Activated CD4-positive, alpha-beta T cell treated with anti-CD3 and anti-CD28 coated beads, Interleukin-2, amount 10 ng/mL, durations not matched to agents 7 days and 5 days (primary cell): ENCODE data around the gene IQCE. TPM values are rescaled to one million over a fixed set of nuclear protein-coding genes. Genes with fewer than 3 reads are reported as not detected.

ENCODE experiments used
- CTCF ChIA-PET: fragments of 350-600 bp; sonication (Branson Sonifier 250); formaldehyde crosslinking; loops from one replicate; lab custom pipeline; 2021; ENCODE audit warnings: antibody characterized with exemption; lab: Charles Lee
- POLR2A ChIA-PET: fragments of 350-600 bp; sonication (Branson Sonifier 250); formaldehyde crosslinking; loops from one replicate; lab custom pipeline; 2021; ENCODE audit warnings: antibody characterized with exemption; lab: Charles Lee
- DNase-seq: peaks from one replicate; pipeline ENCODE4 v3.0.0-alpha.2; 2020
- H3K27ac Mint-ChIP-seq: one replicate; pipeline ENCODE4 v1.8.0; 2021; ENCODE audit warnings: mild to moderate bottlenecking, moderate library complexity, mixed read lengths
- H3K27me3 Mint-ChIP-seq: one replicate; pipeline ENCODE4 v1.8.0; 2021; ENCODE audit warnings: mixed read lengths
- H3K36me3 Mint-ChIP-seq: one replicate; pipeline ENCODE4 v1.8.0; 2021; ENCODE audit warnings: low read depth, mixed read lengths
- H3K4me1 Mint-ChIP-seq: one replicate; pipeline ENCODE4 v1.8.0; 2021; ENCODE audit warnings: mixed read lengths
- H3K4me3 Mint-ChIP-seq: one replicate; pipeline ENCODE4 v1.8.0; 2021; ENCODE audit warnings: mild to moderate bottlenecking, moderate library complexity, mixed read lengths
- H3K9me3 Mint-ChIP-seq: one replicate; pipeline ENCODE4 v1.8.0; 2021; ENCODE audit warnings: mixed read lengths
- total RNA-seq, 2 experiments: library from RNA; stranded (reverse); gene quantifications; one replicate each; pipeline ENCODE4 v1.2.3, GENCODE V29; 2021

Gene IQCE
- total RNA-seq, 2 experiments from 2014 or later, result 13.8 to 15.5 TPM

- no peak for DNase-seq
- no peak overlapping the region for H3K27ac Mint-ChIP-seq
- H3K9me3 Mint-ChIP-seq, result no peaks in the 10 kb centered on the region
- H3K4me3 Mint-ChIP-seq, result no peak overlapping the region
- H3K4me1 Mint-ChIP-seq, result peaks cover 38% of the 10 kb centered on the region
- POLR2A ChIA-PET, result no interaction called here
- CTCF ChIA-PET, result interaction anchor here (0.6 to 1.4 kb wide), 2 partner anchors 204 to 876 kb away, joined by 3 to 5 read pairs; no protein-coding TSS in a partner anchor
- H3K27me3 Mint-ChIP-seq, result no peaks in the 10 kb centered on the region
- peaks cover 3% of the 10 kb centered on the region for H3K36me3 Mint-ChIP-seq
Measured at GRCh38 chr7:2515424-2516193, 43.2 kb upstream of the IQCE start.

DNA sequence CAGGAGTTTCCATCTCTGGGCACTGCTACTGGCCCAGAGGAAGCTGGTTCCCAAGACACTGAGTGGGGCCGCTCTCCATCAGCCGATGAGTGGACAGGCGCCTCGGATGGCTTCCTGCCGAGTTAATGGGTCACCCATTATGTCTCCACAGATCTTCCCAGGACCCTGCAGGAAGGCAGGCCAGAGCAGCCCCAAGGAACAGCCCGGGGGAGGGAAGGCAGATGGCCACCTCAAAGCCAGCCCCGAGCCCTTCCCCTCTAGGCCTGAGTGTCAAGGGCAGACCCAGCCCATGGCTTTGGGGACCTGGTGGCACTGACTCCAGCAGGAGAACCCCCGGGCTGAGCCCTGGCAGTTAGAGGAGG, 42.6 kb upstream of the IQCE start:
- H3K36me3 Mint-ChIP-seq, result peaks cover 6% of the 10 kb centered on the region
- no peak overlapping the region for H3K4me3 Mint-ChIP-seq
- ChIA-PET POLR2A (no interaction called here), CTCF (interaction anchor here (1.4 kb wide), 1 partner anchor 203 kb away, joined by 3 read pairs; no protein-coding TSS in a partner anchor)
- no peak overlapping the region for H3K27ac Mint-ChIP-seq
- H3K9me3 Mint-ChIP-seq, result no peaks in the 10 kb centered on the region
- DNase-seq, result no peak
- peaks cover 33% of the 10 kb centered on the region for H3K4me1 Mint-ChIP-seq
- H3K27me3 Mint-ChIP-seq, result no peaks in the 10 kb centered on the region

GRCh38 chr7:2517026-2517425, 41.8 kb upstream of the IQCE start:
- no peak for DNase-seq
- H3K9me3 Mint-ChIP-seq, result no peaks in the 10 kb centered on the region
- H3K36me3 Mint-ChIP-seq, result peaks cover 13% of the 10 kb centered on the region
- peaks cover 25% of the 10 kb centered on the region for H3K4me1 Mint-ChIP-seq
- H3K27me3 Mint-ChIP-seq, result no peaks in the 10 kb centered on the region
- CTCF ChIA-PET, result interaction anchor here (0.6 to 1.5 kb wide), 3 partner anchors 9 to 43 kb away, joined by 3 read pairs; no protein-coding TSS in a partner anchor
- no peak overlapping the region for H3K27ac Mint-ChIP-seq
- POLR2A ChIA-PET, result no interaction called here
- no peak overlapping the region for H3K4me3 Mint-ChIP-seq

DNA sequence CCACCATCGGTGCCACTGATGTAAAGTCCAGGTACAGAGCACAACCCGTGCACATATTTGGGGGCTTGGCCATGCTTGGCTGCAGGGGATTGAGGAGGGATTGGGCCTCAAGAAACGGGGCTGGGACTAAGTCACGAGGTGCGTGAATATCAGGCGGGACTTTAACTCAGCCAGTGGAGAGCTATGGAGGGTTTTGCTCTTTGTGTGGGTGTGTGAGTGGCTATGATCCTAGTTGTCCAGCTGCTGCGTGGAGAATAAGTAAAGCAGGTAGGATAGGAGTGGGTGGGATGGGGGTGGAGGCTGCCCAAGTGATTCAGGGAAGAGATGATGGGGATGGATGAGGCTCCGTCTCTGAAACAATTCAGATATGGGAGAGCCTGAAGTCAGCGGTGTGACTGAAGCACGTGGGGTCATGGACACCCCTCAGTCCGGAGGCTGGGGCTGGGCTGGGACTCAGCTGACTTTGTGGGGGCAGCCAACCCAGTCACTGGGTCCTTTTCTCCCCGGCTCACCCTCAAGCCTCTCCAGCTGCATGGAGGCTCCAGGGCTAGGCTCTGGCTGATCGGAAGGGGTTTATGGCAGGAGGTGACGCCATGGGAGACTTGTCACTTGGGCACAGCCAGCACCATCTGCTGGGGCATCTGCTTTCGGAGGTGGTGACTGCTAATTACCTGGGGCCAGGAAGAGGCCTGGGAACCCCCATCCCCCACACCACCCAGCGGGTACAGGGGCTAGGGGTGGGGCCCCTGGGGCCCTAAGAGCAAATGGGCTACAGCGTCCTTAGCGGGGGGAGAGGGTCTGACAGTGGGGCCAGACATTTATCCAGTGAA, 40.9 kb upstream of the IQCE start:
- no peak for DNase-seq
- ChIA-PET POLR2A (no interaction called here), CTCF (interaction anchor here (0.6 to 1.5 kb wide), 3 partner anchors 8 to 42 kb away, joined by 3 read pairs; no protein-coding TSS in a partner anchor)
- peaks cover 21% of the 10 kb centered on the region for H3K4me1 Mint-ChIP-seq
- H3K36me3 Mint-ChIP-seq, result peaks cover 21% of the 10 kb centered on the region
- no peaks in the 10 kb centered on the region for H3K27me3 Mint-ChIP-seq
- H3K9me3 Mint-ChIP-seq, result no peaks in the 10 kb centered on the region
- peak overlapping the region; percentile 71 for H3K27ac Mint-ChIP-seq
- peak overlapping the region; percentile 35 for H3K4me3 Mint-ChIP-seq

DNA sequence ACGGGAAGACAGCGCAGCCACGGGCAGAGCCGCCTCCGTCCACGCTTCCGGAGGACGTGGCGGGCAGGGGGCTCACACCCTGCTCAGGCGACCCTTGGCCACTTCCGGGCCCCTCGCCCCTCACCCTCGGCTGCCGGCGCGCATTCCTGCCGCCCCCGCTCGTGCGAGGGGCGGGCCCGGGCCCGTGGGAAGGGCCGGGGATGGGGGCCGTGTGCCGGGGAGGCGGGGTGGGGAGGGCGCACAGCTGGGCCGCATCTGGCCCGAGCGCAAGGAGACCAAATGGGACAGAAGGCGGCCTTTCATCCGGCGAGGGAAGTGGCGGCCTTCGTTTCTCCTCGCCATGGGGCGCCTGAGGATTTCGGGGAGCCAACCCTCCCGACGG, 40.1 kb upstream of the IQCE start:
- POLR2A ChIA-PET, result no interaction called here
- Mint-ChIP-seq H3K27ac (peak overlapping the region; percentile 78), H3K4me3 (peak overlapping the region; percentile 66), H3K27me3 (no peaks in the 10 kb centered on the region), H3K36me3 (peaks cover 25% of the 10 kb centered on the region), H3K4me1 (peaks cover 20% of the 10 kb centered on the region), H3K9me3 (no peaks in the 10 kb centered on the region)
- CTCF ChIA-PET, result no interaction called here
- no peak for DNase-seq

GRCh38 chr7:2519119-2519930, 39.5 kb upstream of the IQCE start, which contains the start of gene LFNG:
Gene LFNG, plus strand, starts transcription at chr7:2519774. Its CDS starts 88 bp downstream, at chr7:2519862.
- H3K4me3 Mint-ChIP-seq, result peak within 1 kb of the TSS; percentile 97
- ChIA-PET POLR2A (no interaction called here), CTCF (no interaction called here)
- peaks cover 20% of the 10 kb centered on the region for H3K4me1 Mint-ChIP-seq
- peak; percentile 84 for DNase-seq
- H3K9me3 Mint-ChIP-seq, result no peaks in the 10 kb centered on the region
- peak within 1 kb of the TSS; percentile 86 for H3K27ac Mint-ChIP-seq
- peaks cover 25% of the 10 kb centered on the region for H3K36me3 Mint-ChIP-seq
- no peaks in the 10 kb centered on the region for H3K27me3 Mint-ChIP-seq

- H3K36me3 Mint-ChIP-seq, result peaks cover 25% of the 10 kb centered on the region
- ChIA-PET POLR2A (interaction anchor here (0.6 kb wide), 1 partner anchor 9 kb away, joined by 3 read pairs; no protein-coding TSS in a partner anchor), CTCF (interaction anchor here (1.4 kb wide), 1 partner anchor 11 kb away, joined by 6 read pairs; no protein-coding TSS in a partner anchor)
- peaks cover 20% of the 10 kb centered on the region for H3K4me1 Mint-ChIP-seq
- H3K27ac Mint-ChIP-seq, result peak overlapping the region; percentile 86
- H3K27me3 Mint-ChIP-seq, result no peaks in the 10 kb centered on the region
- H3K4me3 Mint-ChIP-seq, result peak overlapping the region; percentile 97
- no peaks in the 10 kb centered on the region for H3K9me3 Mint-ChIP-seq
- DNase-seq, result peak; percentile 29
Measured at GRCh38 chr7:2520131-2520760, 38.5 kb upstream of the IQCE start.

DNA sequence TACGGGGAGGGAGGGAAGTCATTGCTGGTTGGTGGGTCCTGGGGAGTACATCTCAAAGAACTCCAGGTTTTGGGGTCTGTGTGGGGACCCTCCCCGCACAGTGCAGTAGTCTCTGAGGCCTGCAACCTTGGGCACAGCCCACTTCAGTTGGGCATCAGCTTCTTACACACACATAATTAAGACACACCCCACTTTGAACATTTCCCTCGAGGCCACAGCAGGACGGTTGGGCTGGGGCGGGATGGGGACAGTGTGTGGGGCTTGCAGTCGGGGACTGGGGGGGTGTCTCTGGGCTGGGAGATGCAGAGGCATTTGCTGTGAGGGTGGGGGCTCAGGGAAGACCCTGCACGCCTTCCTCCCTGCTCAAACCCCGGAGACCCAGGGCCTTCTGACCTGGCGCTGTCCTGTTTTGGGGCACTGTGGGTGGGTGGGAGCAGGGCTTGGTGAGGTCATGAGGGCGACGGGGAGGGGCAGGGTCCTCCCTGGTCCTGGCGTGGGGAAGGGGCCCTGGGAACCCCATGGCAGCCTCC, 38.0 kb upstream of the IQCE start:
- H3K4me1 Mint-ChIP-seq, result peaks cover 24% of the 10 kb centered on the region
- no peaks in the 10 kb centered on the region for H3K27me3 Mint-ChIP-seq
- H3K4me3 Mint-ChIP-seq, result peak overlapping the region; percentile 97
- peak overlapping the region; percentile 22 for H3K27ac Mint-ChIP-seq
- H3K36me3 Mint-ChIP-seq, result peaks cover 28% of the 10 kb centered on the region
- no peaks in the 10 kb centered on the region for H3K9me3 Mint-ChIP-seq
- ChIA-PET POLR2A (no interaction called here), CTCF (interaction anchor here (1.4 kb wide), 1 partner anchor 12 kb away, joined by 6 read pairs; no protein-coding TSS in a partner anchor)
- DNase-seq, result peak; percentile 31

GRCh38 chr7:2521341-2521745, 37.4 kb upstream of the IQCE start:
- Mint-ChIP-seq H3K27ac (peak overlapping the region; percentile 87), H3K27me3 (no peaks in the 10 kb centered on the region), H3K4me3 (peak overlapping the region; percentile 97), H3K9me3 (no peaks in the 10 kb centered on the region), H3K36me3 (peaks cover 31% of the 10 kb centered on the region), H3K4me1 (peaks cover 28% of the 10 kb centered on the region)
- CTCF ChIA-PET, result interaction anchor here (1.4 kb wide), 1 partner anchor 12 kb away, joined by 6 read pairs; no protein-coding TSS in a partner anchor
- DNase-seq, result peak; percentile 29
- POLR2A ChIA-PET, result no interaction called here

- peak; percentile 73 for DNase-seq
- Mint-ChIP-seq H3K27me3 (no peaks in the 10 kb centered on the region), H3K4me1 (peaks cover 34% of the 10 kb centered on the region), H3K4me3 (peak overlapping the region; percentile 97), H3K27ac (peak overlapping the region; percentile 87), H3K9me3 (no peaks in the 10 kb centered on the region), H3K36me3 (peaks cover 36% of the 10 kb centered on the region)
- POLR2A ChIA-PET, result no interaction called here
- CTCF ChIA-PET, result no interaction called here
Measured at GRCh38 chr7:2521952-2522591, 36.7 kb upstream of the IQCE start.

DNA sequence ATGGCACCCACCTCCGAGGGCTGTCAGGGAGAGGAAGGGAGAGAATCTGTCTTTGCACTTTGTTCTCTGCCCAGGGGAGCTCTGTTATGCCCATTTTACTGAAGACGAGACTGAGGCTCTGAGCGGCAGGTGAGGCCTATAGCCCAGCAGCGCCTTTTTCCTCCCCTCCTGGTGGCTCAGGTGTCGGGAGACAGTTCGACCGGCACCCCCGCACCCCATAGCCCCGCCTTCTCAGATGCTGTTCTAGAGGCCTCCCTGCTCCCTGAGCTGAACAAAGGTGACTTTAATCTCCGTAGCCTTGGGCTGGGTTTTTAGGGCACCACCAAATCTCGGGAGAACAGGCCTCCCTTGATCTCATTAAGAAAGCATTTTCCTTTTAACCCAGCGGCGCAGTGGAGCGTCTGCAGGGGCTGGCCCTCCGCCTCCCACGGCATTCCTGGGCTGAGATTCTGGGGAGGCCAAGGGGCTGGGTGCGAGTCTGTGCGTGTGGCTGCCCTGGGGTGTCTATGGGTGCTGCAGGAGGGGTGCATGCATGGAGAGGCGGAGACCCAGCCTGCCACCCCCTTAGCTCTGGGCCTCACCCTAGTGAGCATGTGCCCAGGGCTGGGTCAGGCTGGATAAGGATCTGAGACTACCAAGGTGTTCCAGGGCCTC, 35.9 kb upstream of the IQCE start:
- H3K27ac Mint-ChIP-seq, result peak overlapping the region; percentile 87
- peak; percentile 58 for DNase-seq
- ChIA-PET POLR2A (no interaction called here), CTCF (interaction anchor here (1.5 kb wide), 1 partner anchor 21 kb away, joined by 3 read pairs; no protein-coding TSS in a partner anchor)
- peaks cover 39% of the 10 kb centered on the region for H3K4me1 Mint-ChIP-seq
- no peaks in the 10 kb centered on the region for H3K9me3 Mint-ChIP-seq
- peaks cover 43% of the 10 kb centered on the region for H3K36me3 Mint-ChIP-seq
- H3K4me3 Mint-ChIP-seq, result peak overlapping the region; percentile 97
- H3K27me3 Mint-ChIP-seq, result no peaks in the 10 kb centered on the region
